Measurements from ENCODE around the gene HEPHL1.
A peak's percentile ranks its signal among the peaks of the same experiment; 100 is the strongest.
"Not testable (repeated sequence)": the region's sequence is repeated elsewhere in the genome, so short reads cannot be mapped to it uniquely, and the experiment has no call there.

Gene HEPHL1

DNA sequence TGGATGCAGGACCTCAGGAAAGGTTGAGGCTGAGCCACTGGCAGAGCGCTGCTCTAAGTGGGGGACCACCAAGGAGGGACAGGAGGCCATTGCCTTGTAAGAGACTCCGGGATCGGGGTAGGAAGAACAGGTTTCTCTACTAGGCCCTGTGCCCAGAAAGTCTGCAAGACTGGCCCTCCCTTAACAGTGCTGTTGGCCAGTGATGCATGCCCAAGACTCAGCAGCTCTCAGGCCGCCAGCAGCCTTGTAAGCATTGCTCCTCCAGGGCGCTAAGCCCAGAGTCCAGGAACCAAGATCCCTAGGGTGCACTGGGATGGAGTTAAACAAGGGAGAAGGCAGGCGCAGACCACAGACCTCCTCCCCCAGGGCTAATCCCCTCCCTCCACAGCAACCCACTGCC lies 68.2 kb downstream of the HEPHL1 start:
- no peak for DNase-seq

DNA sequence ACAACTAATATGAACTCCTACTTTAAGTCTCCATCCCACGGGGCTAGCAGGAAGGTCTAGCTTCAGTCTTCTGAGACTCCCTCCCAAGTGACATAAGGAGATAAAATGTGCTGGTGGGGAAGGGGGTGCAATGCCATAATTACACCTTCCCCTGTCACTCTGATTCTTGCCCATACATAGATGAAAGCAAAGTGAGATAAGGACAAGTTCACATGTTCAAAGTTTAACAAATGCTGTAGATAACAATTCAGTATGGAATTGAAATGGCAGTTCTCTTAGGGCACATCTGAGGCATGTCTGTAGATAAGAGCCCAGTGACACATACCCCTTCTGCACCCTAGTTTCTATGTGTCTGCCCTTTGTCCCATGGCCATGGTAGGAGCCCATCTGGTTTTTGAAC lies 69.2 kb downstream of the HEPHL1 start:
- DNase-seq = no peak

DNA sequence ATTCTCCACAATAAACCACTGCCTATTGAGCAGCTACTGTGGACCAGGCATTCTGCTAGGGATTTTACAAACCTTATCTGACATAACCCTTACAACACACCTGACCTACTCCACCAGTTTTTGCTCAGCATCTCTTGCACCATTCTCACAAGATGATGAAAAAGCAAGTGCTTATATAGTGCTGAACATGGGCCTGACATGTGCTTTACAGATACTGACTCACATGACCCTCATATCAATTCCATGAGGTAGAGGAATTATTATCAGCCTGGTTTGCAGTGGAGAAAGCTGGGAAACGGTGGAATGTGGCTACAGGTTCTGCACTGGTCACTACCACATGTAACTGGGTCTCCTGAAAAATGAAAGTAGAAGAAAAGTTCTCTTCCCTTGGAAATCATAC lies 69.9 kb downstream of the HEPHL1 start:
- no peak for DNase-seq

DNA sequence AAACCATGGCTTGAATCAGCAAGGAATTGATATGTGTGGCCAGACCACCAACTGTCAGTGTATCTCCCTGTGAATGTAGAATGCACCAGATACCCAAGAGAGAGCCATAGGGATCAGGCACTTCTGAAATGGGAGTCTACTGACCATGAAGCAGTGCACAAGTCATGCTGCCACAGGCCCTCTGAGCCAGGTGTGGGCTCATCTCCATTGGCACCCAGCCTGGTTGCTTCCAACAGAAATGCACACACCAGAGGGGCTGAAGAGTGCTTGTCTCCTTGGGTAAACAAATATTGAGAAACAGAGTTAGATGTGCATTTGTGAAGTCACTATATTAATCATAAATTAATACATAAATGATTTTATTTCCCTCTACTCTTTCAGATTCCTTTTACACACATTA lies 79.1 kb downstream of the HEPHL1 start:
- no peak for DNase-seq

DNA sequence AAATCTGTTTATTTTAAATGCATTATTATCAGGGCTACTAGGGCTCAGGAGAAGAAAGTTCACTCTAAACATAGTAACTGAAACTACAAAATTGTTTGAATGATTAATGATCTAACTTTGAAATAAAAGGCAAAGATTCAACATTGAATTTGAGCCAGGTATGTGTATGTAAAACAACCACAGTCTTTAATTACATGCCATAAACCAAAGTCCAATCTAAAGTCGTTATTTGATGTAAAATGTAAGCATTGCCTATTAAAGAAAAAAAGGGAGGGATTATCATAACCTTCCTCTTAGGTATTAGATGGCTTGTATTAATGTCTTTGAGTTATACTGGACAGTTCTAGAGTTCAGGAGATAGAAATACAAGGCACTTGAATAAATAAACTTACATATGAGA lies 82.3 kb downstream of the HEPHL1 start:
- no peak for DNase-seq

DNA sequence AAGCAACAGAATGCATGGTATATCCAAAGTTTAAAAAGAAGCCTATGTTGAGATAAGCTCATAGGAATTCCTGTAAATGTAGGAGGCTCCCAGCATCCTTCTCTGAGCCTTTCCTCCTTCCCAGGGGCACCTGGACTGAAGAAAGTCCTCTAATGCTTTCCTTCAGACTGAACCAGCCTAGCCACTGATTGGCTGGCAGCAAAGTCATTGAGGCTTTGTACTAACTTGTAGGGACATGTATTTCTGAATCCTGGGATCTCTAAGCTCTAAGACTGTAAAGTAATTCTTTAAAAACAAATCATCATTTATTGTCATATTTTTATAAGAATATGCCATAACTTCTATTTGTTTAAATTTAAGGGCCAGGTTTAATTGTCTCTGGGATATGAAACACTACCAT lies 83.6 kb downstream of the HEPHL1 start:
- DNase-seq = no peak

DNA sequence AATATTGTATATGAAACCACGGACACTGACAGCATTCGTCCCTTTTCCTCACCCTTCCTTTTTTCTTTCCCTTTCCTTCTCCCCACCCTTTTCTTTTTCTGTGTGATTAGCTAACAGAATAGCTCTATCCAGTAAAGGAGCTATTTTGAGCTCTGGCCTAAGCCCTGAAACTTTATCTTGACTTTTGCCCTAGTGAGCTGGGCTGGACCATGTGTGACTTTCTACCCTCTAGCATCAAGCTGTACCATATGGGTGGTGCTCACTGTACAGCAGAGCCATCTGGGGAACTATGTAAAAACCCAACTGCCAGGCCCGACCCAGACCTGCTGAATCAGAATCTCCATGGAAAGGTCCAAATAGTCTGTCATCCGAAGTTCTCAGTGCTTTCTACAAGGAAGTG lies 85.6 kb downstream of the HEPHL1 start:
- no peak for DNase-seq

DNA sequence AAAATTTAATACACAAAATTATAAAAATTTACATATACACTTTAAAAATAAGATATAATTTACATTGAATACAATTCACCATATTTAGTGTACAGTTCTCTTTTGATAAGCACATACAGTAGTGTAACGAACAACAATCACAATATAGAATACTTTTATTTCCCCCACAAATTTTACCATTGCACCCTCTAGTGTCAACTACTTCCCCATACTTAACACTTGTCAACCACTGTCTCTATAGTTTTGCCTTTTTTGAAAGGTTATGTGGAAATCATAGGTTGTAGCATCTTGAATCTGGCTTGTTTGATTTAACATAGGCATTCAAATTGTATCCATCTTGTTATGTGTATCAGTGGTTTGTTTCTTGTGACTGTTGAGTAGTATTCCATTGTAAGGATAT lies 86.2 kb downstream of the HEPHL1 start:
- no peak for DNase-seq

DNA sequence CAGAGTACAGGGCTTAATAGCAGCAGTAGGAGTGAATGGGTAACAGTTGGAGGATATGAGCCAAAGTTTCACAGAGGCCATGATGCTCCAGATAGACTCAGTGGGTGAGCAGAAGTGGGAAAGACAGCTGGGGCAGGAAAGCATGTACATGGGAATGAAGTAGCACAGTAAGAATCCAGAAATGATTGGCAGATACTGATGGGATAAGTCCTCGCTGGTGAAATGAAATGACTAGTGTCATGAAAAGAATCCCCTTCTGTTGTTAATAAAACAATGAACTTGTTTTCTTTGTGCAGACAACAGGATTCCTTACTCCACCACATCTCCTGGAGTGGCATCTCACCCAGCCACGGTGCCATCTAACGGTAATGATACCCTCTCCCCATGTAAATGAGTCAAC lies 90.1 kb downstream of the HEPHL1 start:
- DNase-seq = no peak

DNA sequence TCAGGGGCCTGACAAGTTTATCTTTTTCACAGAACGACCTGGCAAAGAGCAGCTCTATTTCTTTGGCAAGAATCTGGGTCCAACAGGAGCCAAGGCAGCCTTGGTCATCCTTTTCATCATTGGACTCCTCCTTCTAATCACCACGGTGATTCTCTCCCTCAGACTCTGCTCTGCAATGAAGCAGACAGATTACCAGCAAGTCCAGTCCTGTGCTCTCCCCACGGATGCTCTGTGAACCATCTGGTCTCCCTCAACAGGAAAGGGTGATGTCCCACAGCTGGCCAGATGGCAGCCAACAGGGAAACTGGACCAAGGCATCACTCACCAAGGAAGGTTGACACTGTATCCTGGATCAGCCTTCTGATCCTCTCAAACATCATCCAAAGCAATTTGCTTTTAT lies 90.5 kb downstream of the HEPHL1 start:
- DNase-seq = no peak

DNA sequence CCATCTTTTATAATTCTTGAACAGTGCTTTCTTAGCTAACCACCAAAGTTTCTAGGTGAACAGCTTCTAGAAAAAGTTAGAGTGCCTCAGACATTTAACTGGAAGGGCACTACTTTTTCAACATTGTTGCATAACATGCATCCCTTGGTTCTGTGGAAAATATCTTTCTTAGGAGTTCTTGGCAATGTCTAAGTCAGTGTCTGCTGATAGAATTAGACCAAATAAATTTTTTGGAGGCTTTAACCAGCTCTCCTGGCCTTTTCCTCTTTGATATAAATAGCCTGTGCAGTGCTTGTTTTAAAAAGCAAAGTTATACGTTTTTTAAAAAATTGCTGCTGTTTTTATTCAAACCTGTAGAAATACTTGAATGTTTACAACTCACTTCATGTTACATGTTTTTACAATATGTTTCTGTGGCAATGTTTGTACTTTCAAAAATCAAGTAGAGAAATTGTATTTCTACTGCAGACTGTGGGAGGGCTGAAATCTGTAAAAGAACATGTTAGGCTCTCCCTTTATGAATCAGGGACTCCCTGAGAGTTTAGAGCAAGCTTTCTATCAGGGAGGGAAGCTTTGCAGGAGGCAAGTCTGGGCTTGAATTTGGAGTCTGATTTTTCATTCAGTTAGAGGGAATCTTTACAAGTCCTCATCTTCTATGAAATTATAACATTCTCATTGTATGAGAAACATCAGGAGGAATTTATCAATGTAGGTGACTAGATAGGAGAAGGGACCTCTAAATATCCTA lies 91.2 kb downstream of the HEPHL1 start:
- no peak for DNase-seq

DNA sequence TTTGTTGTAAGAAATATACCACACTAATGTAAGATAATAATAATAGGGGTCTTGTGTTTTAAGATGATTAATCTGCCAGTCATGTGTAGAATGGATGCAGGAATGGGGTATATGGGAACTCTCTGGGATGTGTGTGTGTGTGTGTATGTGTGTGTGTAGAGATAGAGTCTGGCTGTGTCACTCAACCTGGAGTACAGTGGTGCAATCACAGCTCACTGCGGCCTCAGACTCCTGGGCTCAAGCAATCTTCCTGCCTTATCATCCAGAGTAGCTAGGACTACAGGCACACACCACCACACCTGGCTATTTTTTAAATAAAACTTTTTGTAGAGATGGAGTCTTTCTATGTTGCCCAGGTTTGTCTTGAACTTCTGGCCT lies 96.0 kb downstream of the HEPHL1 start:
- no peak for DNase-seq

DNA sequence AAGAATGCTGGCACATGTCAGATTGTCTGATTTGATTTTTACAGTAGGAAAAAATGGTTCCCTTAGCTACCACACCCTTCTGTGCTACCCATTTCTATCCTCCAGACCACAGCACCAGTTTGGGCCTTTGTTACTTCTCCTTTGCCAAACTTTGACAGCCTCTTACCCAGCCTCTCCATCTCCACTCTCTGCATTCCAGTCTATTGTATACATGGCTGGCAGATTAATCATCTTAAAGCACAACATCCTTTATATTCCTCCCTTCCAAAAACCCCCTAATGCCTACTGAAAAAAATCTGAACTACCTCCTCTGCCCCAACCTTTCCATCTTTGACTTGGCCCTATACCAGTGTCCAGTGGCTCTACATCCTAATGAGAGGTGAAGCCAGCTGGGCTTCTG lies 96.7 kb downstream of the HEPHL1 start:
- no peak for DNase-seq

DNA sequence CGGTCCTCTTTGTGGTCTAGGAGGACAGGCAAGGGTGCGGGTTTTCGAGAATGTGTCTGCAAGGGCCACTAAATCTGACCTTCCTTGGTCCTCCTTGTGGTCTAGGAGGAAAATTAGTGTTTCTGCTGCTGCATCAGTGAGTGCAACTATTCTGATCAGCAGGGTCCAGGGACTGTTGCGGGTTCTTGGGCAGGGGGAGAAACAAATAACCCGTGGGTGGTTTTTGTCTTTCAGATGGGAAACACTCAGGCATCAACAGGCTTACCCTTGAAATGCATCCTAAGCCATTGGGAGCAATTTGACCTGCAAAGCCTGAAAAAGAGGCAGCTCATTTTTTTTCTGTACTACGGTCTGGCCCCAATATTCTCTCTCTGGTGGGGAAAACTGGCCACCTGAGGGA lies 98.5 kb downstream of the HEPHL1 start:
- DNase-seq = not testable (repeated sequence)

DNA sequence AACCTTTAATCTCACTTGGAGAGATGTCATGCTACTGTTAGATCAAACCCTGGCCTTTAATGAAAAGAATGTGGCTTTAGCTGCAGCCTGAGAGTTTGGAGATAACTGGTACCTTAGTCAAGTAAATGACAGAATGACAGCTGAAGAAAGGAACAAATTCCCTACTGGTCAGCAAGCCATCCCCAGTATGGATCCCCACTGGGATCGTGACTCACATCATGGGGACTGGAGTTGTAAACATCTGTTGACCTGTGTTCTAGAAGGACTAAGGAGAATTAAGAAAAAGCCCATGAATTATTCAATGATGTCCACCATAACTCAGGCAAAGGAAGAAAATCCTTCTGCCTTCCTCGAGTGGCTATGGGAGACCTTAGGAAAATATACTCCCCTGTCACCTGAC lies 99.4 kb downstream of the HEPHL1 start:
- not testable (repeated sequence) for DNase-seq

DNA sequence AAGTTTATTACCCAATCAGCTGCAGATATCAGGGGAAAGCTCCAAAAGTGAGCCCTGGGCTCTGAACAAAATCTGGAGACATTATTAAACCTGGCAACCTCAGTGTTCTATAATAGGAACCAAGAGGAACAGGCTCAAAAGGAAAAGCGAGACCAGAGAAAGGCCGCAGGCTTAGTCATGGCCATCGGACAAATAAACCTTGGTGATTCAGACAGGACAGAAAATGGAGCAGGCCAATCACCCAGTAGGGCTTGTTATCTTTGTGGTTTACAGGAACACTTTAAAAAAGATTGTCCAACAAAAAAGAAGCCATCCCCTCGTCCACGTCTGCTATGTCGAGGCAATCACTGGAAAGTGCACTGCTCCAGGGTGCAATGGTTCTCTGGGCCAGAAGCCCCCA lies 99.8 kb downstream of the HEPHL1 start:
- no peak for DNase-seq

DNA sequence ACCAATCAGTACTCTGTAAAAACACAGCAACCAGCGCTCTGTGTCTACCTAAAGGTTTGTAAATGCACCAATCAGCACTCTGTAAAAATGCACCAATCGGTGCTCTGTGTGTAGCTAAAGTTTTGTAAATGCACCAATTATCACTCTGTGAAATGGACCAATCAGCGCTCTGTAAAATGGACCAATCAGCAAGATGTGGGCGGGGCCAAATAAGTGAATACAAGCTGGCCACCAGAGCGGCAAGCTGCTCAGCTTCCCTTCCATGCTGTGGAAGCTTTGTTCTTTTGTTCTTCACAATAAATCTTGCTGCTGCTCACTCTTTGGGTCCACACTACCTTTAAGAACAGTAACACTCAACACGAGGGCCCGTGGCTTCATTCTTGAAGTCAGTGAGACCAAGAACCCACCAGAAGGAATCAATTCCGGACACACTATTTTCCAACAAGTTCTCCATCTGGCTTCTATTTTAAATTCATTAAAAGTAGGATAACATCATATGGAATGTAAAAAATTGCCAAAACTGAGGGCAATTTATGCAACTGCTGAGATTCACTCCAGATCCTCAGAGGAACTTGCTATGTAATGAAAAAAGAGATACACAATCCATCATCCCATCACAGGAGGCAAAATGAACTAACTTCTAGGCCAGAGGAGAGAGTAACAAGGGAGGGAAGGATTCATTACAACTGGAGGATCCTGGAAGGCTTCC lies 104.4 kb downstream of the HEPHL1 start:
- no peak for DNase-seq

DNA sequence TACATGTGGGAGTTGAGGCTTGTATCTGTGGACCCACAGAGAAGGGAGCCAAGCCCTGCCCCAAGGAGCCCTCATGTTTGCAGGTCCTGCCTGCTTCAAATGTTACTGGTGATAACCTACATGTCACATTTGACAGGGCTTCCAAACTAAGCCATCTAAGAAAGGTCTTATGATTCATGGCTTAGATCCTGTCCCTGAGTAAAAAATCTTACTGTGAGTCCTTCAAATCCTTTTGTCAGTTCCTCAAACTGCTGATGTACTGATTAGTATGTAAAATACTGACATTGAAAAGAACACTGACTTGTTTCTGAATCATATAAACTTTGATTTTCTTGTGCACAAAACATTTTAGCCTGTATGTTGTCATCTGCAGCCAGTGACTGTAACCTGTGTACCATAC lies 106.5 kb downstream of the HEPHL1 start:
- DNase-seq = no peak

DNA sequence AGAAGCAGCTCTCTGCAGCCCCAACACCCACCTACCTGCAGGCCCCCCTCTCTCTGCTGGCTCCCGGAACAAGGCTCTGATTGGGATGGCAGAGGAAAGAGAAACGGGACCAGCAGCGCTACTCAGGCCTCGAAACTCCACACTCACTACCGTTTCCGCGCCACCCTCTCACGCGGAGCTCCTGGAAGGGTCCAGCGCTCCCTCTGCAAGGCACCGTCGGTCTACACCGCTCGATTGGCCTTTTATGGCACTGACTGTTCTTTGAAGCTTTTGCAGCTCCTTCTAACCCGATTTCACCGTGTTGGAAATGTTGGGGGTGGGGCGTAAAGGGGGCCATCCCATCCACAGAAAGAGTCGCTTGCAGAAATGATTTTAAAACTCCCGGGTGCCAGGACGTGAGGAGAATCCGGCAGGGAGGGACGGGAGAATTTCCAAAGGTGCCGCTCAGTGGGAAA lies 107.2 kb downstream of the HEPHL1 start:
- DNase-seq = no peak

DNA sequence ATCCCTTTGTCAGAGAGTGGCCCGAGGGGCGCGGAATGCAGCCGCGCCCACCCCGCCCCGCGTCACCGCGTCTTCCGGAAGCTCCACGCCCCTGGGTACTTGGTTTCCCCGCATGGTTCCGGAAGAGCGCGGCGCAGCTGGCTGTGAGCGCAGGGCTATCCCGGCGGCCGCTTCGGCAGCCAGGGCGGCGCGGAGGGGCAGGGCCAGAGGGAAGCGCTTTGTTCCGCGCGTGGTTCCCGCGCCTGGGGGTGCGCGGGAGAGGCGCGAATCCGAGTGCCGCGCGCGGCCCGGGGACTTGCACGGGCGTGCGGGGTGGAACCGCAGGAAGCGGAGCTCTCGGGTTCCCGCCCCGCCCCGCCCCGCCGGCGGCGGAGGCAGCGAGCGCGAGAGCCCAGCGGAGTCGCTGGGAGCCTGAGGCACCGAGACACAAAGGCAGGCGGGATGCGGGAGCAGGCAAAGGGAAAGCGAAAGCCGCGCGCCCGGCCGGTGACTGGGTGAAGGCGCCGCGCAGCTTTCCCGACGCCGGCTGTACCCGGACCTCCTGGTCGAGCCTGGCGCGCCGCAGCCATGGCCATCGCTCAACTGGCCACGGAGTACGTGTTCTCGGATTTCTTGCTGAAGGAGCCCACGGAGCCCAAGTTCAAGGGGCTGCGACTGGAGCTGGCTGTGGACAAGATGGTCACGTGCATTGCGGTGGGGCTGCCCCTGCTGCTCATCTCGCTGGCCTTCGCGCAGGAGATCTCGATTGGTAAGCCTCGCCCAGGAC lies 107.8 kb downstream of the HEPHL1 start, which contains the start of gene PANX1:
Gene PANX1 (plus strand): TSS at position 96 of the 766 bp plus-strand sequence. CDS start 472 bp downstream, at position 568.
- peak; percentile 90 for DNase-seq

DNA sequence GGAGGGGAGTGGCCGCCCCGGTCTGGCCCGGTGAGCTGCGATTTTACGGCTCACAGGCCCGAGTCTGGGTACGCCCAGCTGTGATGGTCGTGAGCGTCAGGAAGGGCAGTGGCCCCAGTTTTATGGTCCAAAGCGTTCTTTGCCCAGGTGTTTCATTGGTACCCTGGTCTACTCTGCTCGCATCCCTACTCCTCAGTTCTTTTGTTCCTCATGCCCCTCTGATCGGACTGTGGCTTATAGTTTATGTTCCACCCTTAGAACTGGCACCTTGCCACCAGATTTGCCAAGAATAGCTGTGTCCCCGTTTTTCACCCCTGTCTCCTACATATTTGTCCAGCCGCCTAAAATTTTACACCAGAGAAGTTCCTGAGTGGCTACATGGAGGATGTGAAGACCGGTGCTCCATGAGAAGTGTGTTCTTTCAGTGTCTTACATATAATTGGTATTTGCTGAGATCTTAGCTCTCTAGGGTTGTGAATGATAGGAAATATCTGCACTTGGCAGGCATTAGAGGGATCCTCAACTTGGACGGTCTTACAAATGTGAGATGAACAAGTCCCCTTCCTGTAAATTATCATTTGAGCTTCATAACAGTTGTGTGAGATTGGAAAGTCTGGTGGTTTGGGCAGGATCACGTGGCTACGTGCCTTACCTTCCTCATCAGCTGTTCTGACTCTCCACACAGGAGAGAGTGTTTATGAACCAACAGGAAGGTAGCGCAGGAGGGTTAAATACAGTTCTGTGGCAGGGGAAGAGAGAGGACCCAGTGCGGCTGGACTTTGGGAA lies 108.6 kb downstream of the HEPHL1 start:
- DNase-seq = no peak

DNA sequence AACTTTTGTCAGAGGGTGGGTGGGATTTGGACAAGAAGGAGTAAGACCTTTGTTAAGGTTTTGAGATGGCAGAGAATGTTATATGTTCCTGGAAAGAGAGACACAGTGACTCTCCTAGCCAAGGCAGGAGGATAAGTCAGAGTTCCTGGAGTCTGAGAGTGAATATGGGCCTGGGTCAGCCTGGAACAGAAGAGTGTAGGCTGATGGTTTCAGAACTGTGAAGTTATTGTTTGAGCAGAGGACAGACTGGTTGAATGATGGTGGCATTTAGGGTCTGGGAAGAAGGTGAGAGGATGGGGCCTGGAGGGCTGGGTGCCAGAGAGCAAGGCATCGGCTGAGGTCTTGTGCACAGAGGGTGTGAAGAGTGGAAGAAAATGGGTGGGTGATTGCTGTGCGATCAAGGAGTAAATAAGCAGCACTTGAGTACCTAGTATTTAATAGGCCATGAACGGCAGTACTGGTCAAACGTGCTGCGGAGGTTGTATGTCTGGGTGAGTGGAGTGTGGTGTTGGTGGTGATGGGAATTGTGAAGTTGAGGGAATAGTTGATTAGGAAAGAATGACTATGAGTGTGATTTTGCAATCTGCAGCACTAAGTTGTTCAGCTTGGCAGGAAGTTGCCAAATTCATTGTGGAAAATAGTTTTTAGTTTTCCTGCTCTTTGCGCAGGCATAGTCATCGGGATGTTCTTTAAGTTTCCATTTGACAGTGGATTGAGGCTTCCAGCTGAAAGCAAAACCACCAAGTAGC lies 109.3 kb downstream of the HEPHL1 start:
- DNase-seq = no peak

Measured in activated effector memory CD4-positive, alpha-beta T cell treated with anti-CD3 and anti-CD28 coated beads, Interleukin-2, amount 50 U/mL, for 16 hours (primary cell).